ENCODE results near the gene IZUMO4.
"Not testable (repeated sequence)": the region's sequence is repeated elsewhere in the genome, so short reads cannot be mapped to it uniquely, and the experiment has no call there.

IZUMO4 gene

GRCh38 chr19:2110822-2111221 lies 14.1 kb downstream of the IZUMO4 start:
- DNase-seq = no peak

- no peak for DNase-seq
Measured at GRCh38 chr19:2111425-2111824, 14.7 kb downstream of the IZUMO4 start.

GRCh38 chr19:2111886-2112285 lies 15.2 kb downstream of the IZUMO4 start:
- no peak for DNase-seq

GRCh38 chr19:2112516-2113320 lies 16.0 kb downstream of the IZUMO4 start:
- no peak for DNase-seq

GRCh38 chr19:2113439-2114211 lies 16.9 kb downstream of the IZUMO4 start:
- DNase-seq = no peak

- DNase-seq = no peak
Measured at GRCh38 chr19:2114218-2114617, 17.5 kb downstream of the IZUMO4 start.

GRCh38 chr19:2114821-2115220 lies 18.1 kb downstream of the IZUMO4 start:
- DNase-seq = no peak

GRCh38 chr19:2115324-2115723 lies 18.6 kb downstream of the IZUMO4 start:
- DNase-seq = no peak

- DNase-seq = no peak
Measured at GRCh38 chr19:2115911-2116426, 19.3 kb downstream of the IZUMO4 start.

- no peak for DNase-seq
Measured at GRCh38 chr19:2116507-2116906, 19.8 kb downstream of the IZUMO4 start.

GRCh38 chr19:2117215-2117960 lies 20.7 kb downstream of the IZUMO4 start:
- DNase-seq = no peak

GRCh38 chr19:2118438-2118837 lies 21.7 kb downstream of the IZUMO4 start:
- no peak for DNase-seq

- DNase-seq = no peak
Measured at GRCh38 chr19:2119921-2120785, 23.4 kb downstream of the IZUMO4 start.

GRCh38 chr19:2120821-2121220 lies 24.1 kb downstream of the IZUMO4 start:
- no peak for DNase-seq

GRCh38 chr19:2121416-2122051 lies 24.8 kb downstream of the IZUMO4 start:
- no peak for DNase-seq

- no peak for DNase-seq
Measured at GRCh38 chr19:2122251-2122650, 25.5 kb downstream of the IZUMO4 start.

- DNase-seq = no peak
Measured at GRCh38 chr19:2122982-2123381, 26.3 kb downstream of the IZUMO4 start.

- DNase-seq = no peak
Measured at GRCh38 chr19:2123682-2124387, 27.1 kb downstream of the IZUMO4 start.

- no peak for DNase-seq
Measured at GRCh38 chr19:2126879-2127518, 30.3 kb downstream of the IZUMO4 start.

GRCh38 chr19:2127758-2128157 lies 31.0 kb downstream of the IZUMO4 start:
- no peak for DNase-seq

- not testable (repeated sequence) for DNase-seq
Measured at GRCh38 chr19:2128252-2128651, 31.5 kb downstream of the IZUMO4 start.
